Stomach (tissue), 4 donors: ENCODE data around the gene AP4E1.

Source experiments
- POLR2A ChIP-seq, 4 donors: fragments of 450-650 bp; IDR thresholded peaks; one replicate each; pipeline ENCODE4 v1.6.1; 2016; ENCODE audit warnings: antibody characterized with exemption in 4 of 4, control low read depth in 2 of 4, mild to moderate bottlenecking in 1 of 4, moderate library complexity in 1 of 4
- POLR2AphosphoS5 ChIP-seq, 3 donors: sonication (generic); formaldehyde crosslinking; IDR thresholded peaks; one replicate each; pipeline ENCODE4 v1.6.1; 2016; ENCODE audit warnings: antibody characterized with exemption in 3 of 3
- TF ChIP-seq, protein P1 (sequence below), 7 experiments: fragments of 450-650 bp in 4 of 7; fragments of 200-600 bp in 3 of 7; sonication (generic) in 3 of 7; IDR thresholded peaks; one replicate each; pipeline ENCODE4 v1.5.1; 2016 to 2019; ENCODE audit warnings: antibody characterized with exemption in 7 of 7, control low read depth in 2 of 7, mild to moderate bottlenecking in 1 of 7

- TF ChIP-seq, protein P1, sequence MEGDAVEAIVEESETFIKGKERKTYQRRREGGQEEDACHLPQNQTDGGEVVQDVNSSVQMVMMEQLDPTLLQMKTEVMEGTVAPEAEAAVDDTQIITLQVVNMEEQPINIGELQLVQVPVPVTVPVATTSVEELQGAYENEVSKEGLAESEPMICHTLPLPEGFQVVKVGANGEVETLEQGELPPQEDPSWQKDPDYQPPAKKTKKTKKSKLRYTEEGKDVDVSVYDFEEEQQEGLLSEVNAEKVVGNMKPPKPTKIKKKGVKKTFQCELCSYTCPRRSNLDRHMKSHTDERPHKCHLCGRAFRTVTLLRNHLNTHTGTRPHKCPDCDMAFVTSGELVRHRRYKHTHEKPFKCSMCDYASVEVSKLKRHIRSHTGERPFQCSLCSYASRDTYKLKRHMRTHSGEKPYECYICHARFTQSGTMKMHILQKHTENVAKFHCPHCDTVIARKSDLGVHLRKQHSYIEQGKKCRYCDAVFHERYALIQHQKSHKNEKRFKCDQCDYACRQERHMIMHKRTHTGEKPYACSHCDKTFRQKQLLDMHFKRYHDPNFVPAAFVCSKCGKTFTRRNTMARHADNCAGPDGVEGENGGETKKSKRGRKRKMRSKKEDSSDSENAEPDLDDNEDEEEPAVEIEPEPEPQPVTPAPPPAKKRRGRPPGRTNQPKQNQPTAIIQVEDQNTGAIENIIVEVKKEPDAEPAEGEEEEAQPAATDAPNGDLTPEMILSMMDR (IDR thresholded peaks at IDR 0.05), result no peak
- TF ChIP-seq POLR2AphosphoS5 (IDR thresholded peaks at IDR 0.05) (no peak), POLR2A (IDR thresholded peaks at IDR 0.05) (no peak)
These were observed 139.8 kb downstream of the AP4E1 start for GRCh38 chr15:51048308-51048707.
